Heart right ventricle (tissue), 16 donors: ENCODE data around the gene HIRA. TPM values are rescaled to one million over a fixed set of nuclear protein-coding genes. Genes with fewer than 3 reads are reported as not detected.

Source experiments
- ATAC-seq, 8 donors: fragments of 200-7000 bp; cut with Tn5 transposase; one replicate each; pipeline ENCODE4 v1.9.1; 2020; ENCODE audit warnings: mild to moderate bottlenecking in 8 of 8, moderate library complexity in 8 of 8, moderate number of reproducible peaks in 1 of 8
- DNase-seq, 2 donors: peaks; one replicate each; pipeline ENCODE4 v3.0.0-alpha.2; 2020
- H3K27ac ChIP-seq, 10 donors: fragments of 200-600 bp; sonication (generic) in 2 of 10; one replicate each; pipeline versions ENCODE4 v1.5.0 to v1.8.0; 2020 to 2022; ENCODE audit warnings: mild to moderate bottlenecking in 3 of 10
- H3K27me3 ChIP-seq, 7 donors: fragments of 200-600 bp; one replicate each; pipeline ENCODE4 v1.8.0; 2021 to 2022; ENCODE audit warnings: mild to moderate bottlenecking in 2 of 7
- H3K36me3 ChIP-seq, 9 donors: fragments of 200-600 bp; sonication (generic) in 1 of 9; one replicate each; pipeline versions ENCODE4 v1.5.0 to v1.8.0; 2020 to 2022; ENCODE audit warnings: mild to moderate bottlenecking in 2 of 9
- H3K4me1 ChIP-seq, 9 donors: fragments of 200-600 bp; sonication (generic) in 1 of 9; one replicate each; pipeline versions ENCODE4 v1.5.0 to v1.8.0; 2020 to 2022; ENCODE audit warnings: mild to moderate bottlenecking in 4 of 9
- H3K4me3 ChIP-seq, 10 donors: fragments of 200-600 bp; sonication (generic) in 2 of 10; one replicate each; pipeline versions ENCODE4 v1.5.0 to v1.8.0; 2020 to 2022; ENCODE audit warnings: mild to moderate bottlenecking in 7 of 10, moderate library complexity in 2 of 10
- H3K9me3 ChIP-seq, 11 donors: fragments of 200-600 bp in 10 of 11; sonication (generic) in 2 of 11; one replicate each; pipeline versions ENCODE4 v1.5.0 to v1.8.0; 2013 to 2022; ENCODE audit warnings: mild to moderate bottlenecking in 2 of 11, control low read depth in 1 of 11, moderate library complexity in 1 of 11
- CTCF ChIP-seq, 9 donors: fragments of 200-600 bp; sonication (generic) in 2 of 9; IDR thresholded peaks; one replicate each; pipeline versions ENCODE4 v1.5.0 to v1.8.0; 2021 to 2022; ENCODE audit warnings: antibody characterized with exemption in 9 of 9, mild to moderate bottlenecking in 5 of 9, moderate library complexity in 1 of 9
- WGBS, 2 donors: extraction: QIAGEN DNeasy Blood & Tissue Kit; methylation state at CpG; one replicate each; pipeline ENCODE4 v1.1.7; 2013; ENCODE audit warnings: inconsistent platforms in 1 of 2; 5-methylcytosine and 5-hydroxymethylcytosine counted together
- intact Hi-C, 10 donors: fragments of 100-400 bp; cut with DNase I; formaldehyde crosslinking; loops; one replicate each; pipeline versions ENCODE4 v1.11.1 to v1.14.2; 2022
- polyA plus RNA-seq, 2 donors: library from polyadenylated mRNA; stranded (reverse); fragments of 200-250 nt; gene quantifications; one replicate each; pipeline ENCODE4 v1.2.3, GENCODE V29; 2013
- total RNA-seq, 10 donors: library from RNA; stranded (reverse); fragmentation: NEBNext Ultra II Directional in 3 of 10; extraction: Animal tissue kit (Norgen Biotek cat#: 25700) in 3 of 10; gene quantifications; one replicate each; pipeline versions ENCODE4 v1.2.1 to v1.2.4, GENCODE V29; 2021 to 2023
- donor health status: Arrhythmogenic right ventricular cardiomyopathy.
- donor health status: ischemic (EF 13 %, LVEDD 7.1; RV severe dilation, severe dysfunction).
- donor health status: healthy with polysubstance abuse.
- donor health status: DM: no; HTN: yes; CAD: no.
- donor health status: DM: no; HTN: no; CAD: no.
- donor health status: ischemic (EF 25% LVEDD 6.9; RV normal size, moderate dysfunction).
- donor health status: ischemic (EF 25% LVEDD 5.7; RV mildly dilated, moderate dysfunction).
- donor health status: healthy.
- donor health status: DM: yes; HTN: yes; CAD: no.
- donor health status: Ischemic cardiomyopathy.
- donor health status: ischemic (EF 35%, LVEDD 5.7; RV mildly dilated, moderate dysfunction).
- donor health status: nonischemic (EF 11% LVEDD 7.7; RV severe dilation, severe dysfunction).
- donor health status: DM: yes; HTN: yes; CAD: no.
- donor health status: PGD.
- donor health status: ischemic (EF 29% LVEDD 5.4; RV normal size, mild dysfunction).
- donor health status: nonischemic (EF 23%, LVEDD 6.1; RV moderate dilation, normal function).

Gene HIRA
- total and polyA plus RNA-seq, 12 donors = 3.1 to 23.2 (median 17.5) TPM

- TF ChIP-seq CTCF (IDR thresholded peaks at IDR 0.05) = no peak
- Histone ChIP-seq H3K36me3 (peaks cover 0 to 100% (median 48%) of the 10 kb centered on the region in 9 donors), H3K27ac (no peak overlapping the region), H3K9me3 (no peaks in the 10 kb centered on the region), H3K4me1 (no peaks in the 10 kb centered on the region), H3K27me3 (no peaks in the 10 kb centered on the region), H3K4me3 (no peak overlapping the region)
- intact Hi-C loops = no loop called here
- ATAC-seq (no peak), DNase-seq (no peak)
- WGBS, 2 donors = 96% methylated on average over 6 of the region's 6 CpGs
Measured at GRCh38 chr22:19346677-19347265, 84.8 kb downstream of the HIRA start.

GRCh38 chr22:19344420-19344819 is 87.1 kb downstream of the HIRA start:
- intact Hi-C loops = no loop called here
- no peak for ATAC-seq
- Histone ChIP-seq H3K36me3 (peaks cover 0 to 100% (median 44%) of the 10 kb centered on the region in 9 donors), H3K27me3 (no peaks in the 10 kb centered on the region), H3K27ac (no peak overlapping the region), H3K9me3 (peaks cover 0 to 16% (median 0%) of the 10 kb centered on the region in 11 donors), H3K4me3 (no peak overlapping the region), H3K4me1 (no peaks in the 10 kb centered on the region)
- TF ChIP-seq CTCF (IDR thresholded peaks at IDR 0.05) = no peak
- no peak for DNase-seq
- WGBS, 2 donors = 96 to 97% methylated on average over 1 of the region's 1 CpG

- Histone ChIP-seq H3K4me1 (no peaks in the 10 kb centered on the region), H3K4me3 (no peak overlapping the region), H3K36me3 (peaks cover 0 to 100% (median 40%) of the 10 kb centered on the region in 9 donors), H3K9me3 (peaks cover 0 to 25% (median 6%) of the 10 kb centered on the region in 11 donors), H3K27ac (no peak overlapping the region), H3K27me3 (no peaks in the 10 kb centered on the region)
- WGBS, 2 donors = 98% methylated on average over 5 of the region's 5 CpGs
- ATAC-seq = no peak
- no peak for TF ChIP-seq CTCF (IDR thresholded peaks at IDR 0.05)
- DNase-seq = no peak
- intact Hi-C loops = no loop called here
Measured at GRCh38 chr22:19343470-19343869, 88.1 kb downstream of the HIRA start.

GRCh38 chr22:19341500-19341899 is 90.0 kb downstream of the HIRA start:
- ATAC-seq (no peak), DNase-seq (no peak)
- 95 to 96% methylated on average over 3 of the region's 3 CpGs for WGBS, 2 donors
- H3K36me3 ChIP-seq = peaks cover 0 to 100% (median 46%) of the 10 kb centered on the region in 9 donors
- H3K27ac ChIP-seq = no peak overlapping the region
- H3K9me3 ChIP-seq = peaks cover 0 to 45% (median 23%) of the 10 kb centered on the region in 11 donors
- no peaks in the 10 kb centered on the region for H3K4me1 ChIP-seq
- H3K4me3 ChIP-seq = no peak overlapping the region
- no peaks in the 10 kb centered on the region for H3K27me3 ChIP-seq
- TF ChIP-seq CTCF (IDR thresholded peaks at IDR 0.05) = no peak
- intact Hi-C loops = no loop called here
